Right kidney (tissue), 1 donor: ENCODE data around the gene ALG12.
A peak's percentile ranks its signal among the peaks of the same experiment; 100 is the strongest.
"Not testable (repeated sequence)": the region's sequence is repeated elsewhere in the genome, so short reads cannot be mapped to it uniquely, and the experiment has no call there.

Experiments used
- DNase-seq: peaks from one replicate; pipeline ENCODE4 v3.0.0-alpha.2; 2016

Gene ALG12

GRCh38 chr22:49948116-49948957, 30.1 kb upstream of the ALG12 start:
- DNase-seq = peak; percentile 16

- no peak for DNase-seq
Measured at GRCh38 chr22:49947296-49947622, 29.0 kb upstream of the ALG12 start.

- DNase-seq = no peak
Measured at GRCh38 chr22:49946612-49947295, 28.5 kb upstream of the ALG12 start.

GRCh38 chr22:49945042-49945794, 27.0 kb upstream of the ALG12 start:
- not testable (repeated sequence) for DNase-seq

GRCh38 chr22:49944399-49944891, 26.2 kb upstream of the ALG12 start:
- DNase-seq = no peak

GRCh38 chr22:49943771-49944398, 25.6 kb upstream of the ALG12 start:
- no peak for DNase-seq

GRCh38 chr22:49943405-49943765, 25.1 kb upstream of the ALG12 start:
- no peak for DNase-seq

GRCh38 chr22:49942565-49943404, 24.5 kb upstream of the ALG12 start:
- no peak for DNase-seq

GRCh38 chr22:49941507-49942316, 23.5 kb upstream of the ALG12 start:
- no peak for DNase-seq

- DNase-seq = no peak
Measured at GRCh38 chr22:49938565-49939136, 20.4 kb upstream of the ALG12 start.

- no peak for DNase-seq
Measured at GRCh38 chr22:49937758-49938564, 19.7 kb upstream of the ALG12 start.

- DNase-seq = no peak
Measured at GRCh38 chr22:49936973-49937757, 18.9 kb upstream of the ALG12 start.

GRCh38 chr22:49936018-49936972, 18.1 kb upstream of the ALG12 start:
- no peak for DNase-seq

GRCh38 chr22:49935561-49935960, 17.3 kb upstream of the ALG12 start:
- DNase-seq = no peak

- DNase-seq = no peak
Measured at GRCh38 chr22:49934891-49935557, 16.8 kb upstream of the ALG12 start.

- DNase-seq = no peak
Measured at GRCh38 chr22:49934160-49934890, 16.1 kb upstream of the ALG12 start.
